ENCODE data around the gene ADGRG1. TPM values are rescaled to one million over a fixed set of nuclear protein-coding genes. Genes with fewer than 3 reads are reported as not detected.

ADGRG1 gene
- polyA plus RNA-seq, 1 of the 3 experiments (the other 2 are of a cell fraction), result 7.4 TPM

GRCh38 chr16:57653936-57654335 is 25.5 kb downstream of the ADGRG1 start:
- Histone ChIP-seq H3K79me2 (ENCODE audit: insufficient read depth) (no peaks in the 10 kb centered on the region), H3K4me1 (ENCODE audit: control insufficient read depth in 1 of 2, insufficient read depth in 2 of 2, low read depth in 1 of 2, low read length in 1 of 2) (no peaks in the 10 kb centered on the region; a peak in 1 of 4 replicates), H3K36me3 (replicated peaks in 1 of 2; ENCODE audit: control insufficient read depth in 1 of 2, insufficient read depth in 2 of 2, low read length in 1 of 2) (no peaks in the 10 kb centered on the region), H3K4me2 (no peak overlapping the region), H4K20me1 (ENCODE audit: insufficient read depth) (no peaks in the 10 kb centered on the region), H3K9ac (no peak overlapping the region), H2AFZ (ENCODE audit: low read depth) (no peak overlapping the region), H3K27me3 (ENCODE audit: insufficient read depth) (no peaks in the 10 kb centered on the region), H3K27ac (ENCODE audit: low read depth in 2 of 2, low read length in 1 of 2) (no peak overlapping the region), H3K9me2 (no peaks in the 10 kb centered on the region), H3F3A (replicated peaks; ENCODE audit: insufficient read depth) (peaks cover 3% of the 10 kb centered on the region), H3K4me3 (ENCODE audit: low read depth in 2 of 2, low read length in 1 of 2) (no peak overlapping the region), H3K9me3 (no peaks in the 10 kb centered on the region)
- no peak for DNase-seq
- ChIA-PET CTCF (interaction anchor here (0.9 to 1.8 kb wide), 5 partner anchors 10 to 78 kb away, joined by 3 to 6 read pairs (median 5); no protein-coding TSS in a partner anchor), POLR2A (interaction anchor here (0.6 kb wide), 1 partner anchor 81 kb away, joined by 3 read pairs; no protein-coding TSS in a partner anchor)
- WGBS (ENCODE audit: low lambda C conversion rate), result 90% methylated on average over 13 of the region's 16 CpGs
- TF ChIP-seq MEF2A (IDR thresholded peaks at IDR 0.05; ENCODE audit: borderline replicate concordance, low read depth) (no peak), REST (IDR thresholded peaks at IDR 0.05; ENCODE audit: low read depth, low read length) (no peak), NFIC (IDR thresholded peaks at IDR 0.05; ENCODE audit: borderline replicate concordance) (no peak), MAX (IDR thresholded peaks at IDR 0.05; ENCODE audit: low read depth) (no peak), CTCF (IDR thresholded peaks at IDR 0.05) (no peak)

- no peak overlapping the region for H3K9ac ChIP-seq
- H3K4me3 ChIP-seq (ENCODE audit: low read depth in 2 of 2, low read length in 1 of 2), result no peak overlapping the region
- H3K4me1 ChIP-seq (ENCODE audit: control insufficient read depth in 1 of 2, insufficient read depth in 2 of 2, low read depth in 1 of 2, low read length in 1 of 2), result no peaks in the 10 kb centered on the region; a peak in 1 of 4 replicates
- H3K27ac ChIP-seq (ENCODE audit: low read depth in 2 of 2, low read length in 1 of 2), result no peak overlapping the region
- no peaks in the 10 kb centered on the region for H3K9me2 ChIP-seq
- H3K4me2 ChIP-seq, result no peak overlapping the region
- CTCF ChIA-PET, result interaction anchor here (0.7 to 3.0 kb wide), 2 partner anchors 65 to 80 kb away, joined by 3 to 9 read pairs; no protein-coding TSS in a partner anchor
- no peaks in the 10 kb centered on the region for H3K9me3 ChIP-seq
- no peak overlapping the region for H2AFZ ChIP-seq (ENCODE audit: low read depth)
- no peaks in the 10 kb centered on the region for H3K36me3 ChIP-seq (replicated peaks in 1 of 2; ENCODE audit: control insufficient read depth in 1 of 2, insufficient read depth in 2 of 2, low read length in 1 of 2)
- WGBS (ENCODE audit: low lambda C conversion rate), result 81% methylated on average over 11 of the region's 11 CpGs
- no peaks in the 10 kb centered on the region for H3K27me3 ChIP-seq (ENCODE audit: insufficient read depth)
- POLR2A ChIA-PET, result no interaction called here
- no peaks in the 10 kb centered on the region for H3K79me2 ChIP-seq (ENCODE audit: insufficient read depth)
- no peak for DNase-seq
- no peaks in the 10 kb centered on the region for H4K20me1 ChIP-seq (ENCODE audit: insufficient read depth)
- no peaks in the 10 kb centered on the region for H3F3A ChIP-seq (replicated peaks; ENCODE audit: insufficient read depth)
- TF ChIP-seq MXI1 (IDR thresholded peaks at IDR 0.05; ENCODE audit: low read depth, low read length), result no peak
- TF ChIP-seq ZBTB33 (IDR thresholded peaks at IDR 0.05; ENCODE audit: borderline replicate concordance, low read depth), result no peak
- no peak for TF ChIP-seq USF2 (IDR thresholded peaks at IDR 0.05; ENCODE audit: borderline replicate concordance, low read depth, low read length)
- no peak for TF ChIP-seq PBX3 (IDR thresholded peaks at IDR 0.05)
- TF ChIP-seq TEAD4 (IDR thresholded peaks at IDR 0.05; ENCODE audit: borderline replicate concordance, insufficient read depth), result no peak
Measured at GRCh38 chr16:57656342-57656955, 28.0 kb downstream of the ADGRG1 start.
